Neural progenitor cell (in vitro differentiated cells): ENCODE measurements around the gene LIMA1.

Source experiments
- EZH2 ChIP-seq: fragments of 200-600 bp; sonication (generic); IDR thresholded peaks from 2 replicates; pipeline ENCODE4 v1.6.1; 2017; ENCODE audit warnings: antibody characterized with exemption, mild to moderate bottlenecking, moderate library complexity
- TF ChIP-seq, protein P1 (sequence below): fragments of 200-600 bp; sonication (generic); IDR thresholded peaks from 2 replicates; pipeline ENCODE4 v1.5.1; 2017; ENCODE audit warnings: antibody characterized with exemption, mild to moderate bottlenecking

DNA sequence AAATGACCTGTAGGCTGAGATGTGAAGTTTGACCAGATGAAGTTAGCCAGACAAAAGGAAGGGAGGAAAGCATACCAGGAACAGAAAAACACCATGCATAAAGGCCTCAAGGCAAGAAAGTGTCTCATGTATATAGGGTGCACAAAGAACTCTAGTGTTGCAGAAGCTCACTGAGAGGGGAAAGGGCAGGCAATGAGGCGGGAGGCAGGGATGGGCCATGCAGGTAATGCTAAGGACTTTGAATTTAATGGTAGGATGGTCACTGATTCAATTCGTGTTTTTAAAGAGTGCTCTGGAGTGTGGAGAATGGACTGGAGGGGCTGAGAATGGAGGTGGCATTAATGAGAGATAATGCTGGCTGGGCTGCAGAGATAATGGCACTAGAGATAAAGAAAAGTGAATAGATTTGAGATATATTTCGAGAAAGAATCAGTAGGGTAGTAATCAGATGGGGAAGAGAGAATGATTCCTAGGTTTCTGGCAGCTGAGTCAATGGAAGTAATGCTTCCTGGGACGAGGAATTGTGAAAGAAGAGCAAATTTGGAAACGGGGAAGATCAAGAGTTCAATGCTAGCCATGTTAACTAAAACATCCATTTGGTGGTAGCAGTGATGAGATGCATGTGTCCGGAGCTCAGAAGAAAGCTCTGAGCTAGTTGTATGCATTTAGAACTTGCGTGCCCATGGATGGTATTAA, 43.1 kb downstream of the LIMA1 start:
- TF ChIP-seq, protein P1, sequence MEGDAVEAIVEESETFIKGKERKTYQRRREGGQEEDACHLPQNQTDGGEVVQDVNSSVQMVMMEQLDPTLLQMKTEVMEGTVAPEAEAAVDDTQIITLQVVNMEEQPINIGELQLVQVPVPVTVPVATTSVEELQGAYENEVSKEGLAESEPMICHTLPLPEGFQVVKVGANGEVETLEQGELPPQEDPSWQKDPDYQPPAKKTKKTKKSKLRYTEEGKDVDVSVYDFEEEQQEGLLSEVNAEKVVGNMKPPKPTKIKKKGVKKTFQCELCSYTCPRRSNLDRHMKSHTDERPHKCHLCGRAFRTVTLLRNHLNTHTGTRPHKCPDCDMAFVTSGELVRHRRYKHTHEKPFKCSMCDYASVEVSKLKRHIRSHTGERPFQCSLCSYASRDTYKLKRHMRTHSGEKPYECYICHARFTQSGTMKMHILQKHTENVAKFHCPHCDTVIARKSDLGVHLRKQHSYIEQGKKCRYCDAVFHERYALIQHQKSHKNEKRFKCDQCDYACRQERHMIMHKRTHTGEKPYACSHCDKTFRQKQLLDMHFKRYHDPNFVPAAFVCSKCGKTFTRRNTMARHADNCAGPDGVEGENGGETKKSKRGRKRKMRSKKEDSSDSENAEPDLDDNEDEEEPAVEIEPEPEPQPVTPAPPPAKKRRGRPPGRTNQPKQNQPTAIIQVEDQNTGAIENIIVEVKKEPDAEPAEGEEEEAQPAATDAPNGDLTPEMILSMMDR: no peak
- no peak for TF ChIP-seq EZH2
